ENCODE measurements around the gene COQ7.

COQ7 gene

GRCh38 chr16:19029980-19030379, 37.4 kb upstream of the COQ7 start:
- Histone ChIP-seq H3K4me2 (no peak overlapping the region), H3K4me3 (IDR thresholded peaks at IDR 0.05; ENCODE audit: insufficient read depth, low read depth, low read length) (no peak overlapping the region), H2AFZ (ENCODE audit: low read depth) (no peak overlapping the region), H3K4me1 (ENCODE audit: low read depth, poor library complexity, severe bottlenecking) (no peaks in the 10 kb centered on the region), H3K27ac (no peak overlapping the region), H3K27me3 (ENCODE audit: insufficient read depth, low read depth) (no peaks in the 10 kb centered on the region), H4K20me1 (ENCODE audit: insufficient read depth) (no peaks in the 10 kb centered on the region), H3K9ac (no peak overlapping the region), H3K36me3 (ENCODE audit: insufficient read depth) (no peaks in the 10 kb centered on the region), H3K79me2 (ENCODE audit: insufficient read depth, low read depth) (no peaks in the 10 kb centered on the region)
- TF ChIP-seq CTCF (conservative IDR thresholded peaks at IDR 0.05; ENCODE audit: low read depth, low read length), result no peak

GRCh38 chr16:19031738-19032137, 35.7 kb upstream of the COQ7 start:
- H3K4me3 ChIP-seq (IDR thresholded peaks at IDR 0.05; ENCODE audit: insufficient read depth, low read depth, low read length), result no peak overlapping the region
- H3K9ac ChIP-seq, result no peak overlapping the region
- TF ChIP-seq CTCF (conservative IDR thresholded peaks at IDR 0.05; ENCODE audit: low read depth, low read length), result no peak
- H4K20me1 ChIP-seq (ENCODE audit: insufficient read depth), result no peaks in the 10 kb centered on the region
- no peaks in the 10 kb centered on the region for H3K36me3 ChIP-seq (ENCODE audit: insufficient read depth)
- no peaks in the 10 kb centered on the region for H3K4me1 ChIP-seq (ENCODE audit: low read depth, poor library complexity, severe bottlenecking)
- no peak overlapping the region for H3K27ac ChIP-seq
- H3K27me3 ChIP-seq (ENCODE audit: insufficient read depth, low read depth), result no peaks in the 10 kb centered on the region
- H3K79me2 ChIP-seq (ENCODE audit: insufficient read depth, low read depth), result no peaks in the 10 kb centered on the region
- no peak overlapping the region for H2AFZ ChIP-seq (ENCODE audit: low read depth)
- H3K4me2 ChIP-seq, result no peak overlapping the region

GRCh38 chr16:19033761-19034160, 33.7 kb upstream of the COQ7 start:
- H3K9ac ChIP-seq, result no peak overlapping the region
- H4K20me1 ChIP-seq (ENCODE audit: insufficient read depth), result no peaks in the 10 kb centered on the region
- H3K4me3 ChIP-seq (IDR thresholded peaks at IDR 0.05; ENCODE audit: insufficient read depth, low read depth, low read length), result no peak overlapping the region
- no peak for TF ChIP-seq CTCF (conservative IDR thresholded peaks at IDR 0.05; ENCODE audit: low read depth, low read length)
- no peaks in the 10 kb centered on the region for H3K27me3 ChIP-seq (ENCODE audit: insufficient read depth, low read depth)
- H2AFZ ChIP-seq (ENCODE audit: low read depth), result no peak overlapping the region
- no peak overlapping the region for H3K4me2 ChIP-seq
- H3K36me3 ChIP-seq (ENCODE audit: insufficient read depth), result no peaks in the 10 kb centered on the region
- H3K4me1 ChIP-seq (ENCODE audit: low read depth, poor library complexity, severe bottlenecking), result no peaks in the 10 kb centered on the region
- H3K79me2 ChIP-seq (ENCODE audit: insufficient read depth, low read depth), result no peaks in the 10 kb centered on the region
- H3K27ac ChIP-seq, result no peak overlapping the region

GRCh38 chr16:19040400-19040799, 27.0 kb upstream of the COQ7 start:
- Histone ChIP-seq H3K27ac (no peak overlapping the region), H3K36me3 (ENCODE audit: insufficient read depth) (no peaks in the 10 kb centered on the region), H3K79me2 (ENCODE audit: insufficient read depth, low read depth) (no peaks in the 10 kb centered on the region), H4K20me1 (ENCODE audit: insufficient read depth) (no peaks in the 10 kb centered on the region), H3K27me3 (ENCODE audit: insufficient read depth, low read depth) (no peaks in the 10 kb centered on the region), H3K4me3 (IDR thresholded peaks at IDR 0.05; ENCODE audit: insufficient read depth, low read depth, low read length) (no peak overlapping the region), H3K9ac (no peak overlapping the region), H3K4me1 (ENCODE audit: low read depth, poor library complexity, severe bottlenecking) (no peaks in the 10 kb centered on the region), H3K4me2 (no peak overlapping the region), H2AFZ (ENCODE audit: low read depth) (no peak overlapping the region)
- TF ChIP-seq CTCF (conservative IDR thresholded peaks at IDR 0.05; ENCODE audit: low read depth, low read length), result no peak

GRCh38 chr16:19044769-19045168, 22.6 kb upstream of the COQ7 start:
- no peaks in the 10 kb centered on the region for H4K20me1 ChIP-seq (ENCODE audit: insufficient read depth)
- H3K79me2 ChIP-seq (ENCODE audit: insufficient read depth, low read depth), result no peaks in the 10 kb centered on the region
- no peak overlapping the region for H2AFZ ChIP-seq (ENCODE audit: low read depth)
- no peak overlapping the region for H3K27ac ChIP-seq
- no peaks in the 10 kb centered on the region for H3K4me1 ChIP-seq (ENCODE audit: low read depth, poor library complexity, severe bottlenecking)
- H3K4me2 ChIP-seq, result no peak overlapping the region
- no peak overlapping the region for H3K9ac ChIP-seq
- H3K27me3 ChIP-seq (ENCODE audit: insufficient read depth, low read depth), result no peaks in the 10 kb centered on the region
- H3K36me3 ChIP-seq (ENCODE audit: insufficient read depth), result no peaks in the 10 kb centered on the region
- H3K4me3 ChIP-seq (IDR thresholded peaks at IDR 0.05; ENCODE audit: insufficient read depth, low read depth, low read length), result no peak overlapping the region
- TF ChIP-seq CTCF (conservative IDR thresholded peaks at IDR 0.05; ENCODE audit: low read depth, low read length), result no peak

Measured in KMS-11 (cell line).